Right lobe of liver (tissue), 4 donors: ENCODE measurements around the gene SLC9A7.

ENCODE experiments used
- POLR2A ChIP-seq: fragments of 450-650 bp; IDR thresholded peaks from one replicate; pipeline ENCODE4 v1.6.1; 2017; ENCODE audit warnings: antibody characterized with exemption, mild to moderate bottlenecking
- TF ChIP-seq, protein P1 (sequence below), 4 donors: fragments of 200-600 bp in 3 of 4; fragments of 450-650 bp in 1 of 4; IDR thresholded peaks; one replicate each; pipeline versions ENCODE4 v1.5.1 to v1.8.0; 2016 to 2022; ENCODE audit warnings: antibody characterized with exemption in 4 of 4, mild to moderate bottlenecking in 2 of 4
- donor health status: DM: no; HTN: no; CAD: no.
- donor health status: DM: no; HTN: no; CAD: no.
- donor health status: DM: no; HTN: yes; CAD: no.

DNA sequence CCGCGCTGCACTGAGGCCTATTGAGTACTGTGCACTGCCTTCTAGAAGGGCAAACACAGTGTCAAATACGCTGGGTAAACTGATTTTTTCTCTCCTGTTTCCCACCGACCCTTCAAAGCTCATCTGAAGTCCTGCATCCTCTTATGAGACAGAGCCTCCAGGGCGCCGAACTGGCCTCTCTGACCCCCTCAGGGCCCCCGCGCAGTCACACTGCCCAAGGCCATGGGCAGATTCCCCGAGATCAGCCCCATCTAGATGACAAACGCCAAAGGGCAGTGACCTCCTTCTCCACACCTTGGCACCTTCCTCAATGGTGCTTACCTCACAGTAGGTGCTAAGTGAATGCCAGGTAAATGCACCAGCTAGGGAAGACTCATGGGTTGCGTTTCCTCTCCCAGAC, 151.0 kb downstream of the SLC9A7 start:
- TF ChIP-seq, protein P1, sequence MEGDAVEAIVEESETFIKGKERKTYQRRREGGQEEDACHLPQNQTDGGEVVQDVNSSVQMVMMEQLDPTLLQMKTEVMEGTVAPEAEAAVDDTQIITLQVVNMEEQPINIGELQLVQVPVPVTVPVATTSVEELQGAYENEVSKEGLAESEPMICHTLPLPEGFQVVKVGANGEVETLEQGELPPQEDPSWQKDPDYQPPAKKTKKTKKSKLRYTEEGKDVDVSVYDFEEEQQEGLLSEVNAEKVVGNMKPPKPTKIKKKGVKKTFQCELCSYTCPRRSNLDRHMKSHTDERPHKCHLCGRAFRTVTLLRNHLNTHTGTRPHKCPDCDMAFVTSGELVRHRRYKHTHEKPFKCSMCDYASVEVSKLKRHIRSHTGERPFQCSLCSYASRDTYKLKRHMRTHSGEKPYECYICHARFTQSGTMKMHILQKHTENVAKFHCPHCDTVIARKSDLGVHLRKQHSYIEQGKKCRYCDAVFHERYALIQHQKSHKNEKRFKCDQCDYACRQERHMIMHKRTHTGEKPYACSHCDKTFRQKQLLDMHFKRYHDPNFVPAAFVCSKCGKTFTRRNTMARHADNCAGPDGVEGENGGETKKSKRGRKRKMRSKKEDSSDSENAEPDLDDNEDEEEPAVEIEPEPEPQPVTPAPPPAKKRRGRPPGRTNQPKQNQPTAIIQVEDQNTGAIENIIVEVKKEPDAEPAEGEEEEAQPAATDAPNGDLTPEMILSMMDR (IDR thresholded peaks at IDR 0.05): no peak
- TF ChIP-seq POLR2A: no peak
